ENCODE measurements around the gene UTP4. TPM values are rescaled to one million over a fixed set of nuclear protein-coding genes. Genes with fewer than 3 reads are reported as not detected.
"Not testable (repeated sequence)": the region's sequence is repeated elsewhere in the genome, so short reads cannot be mapped to it uniquely, and the experiment has no call there.

The UTP4 gene
- total RNA-seq, 2 experiments from 2014 or later: 149 to 153 TPM

DNA sequence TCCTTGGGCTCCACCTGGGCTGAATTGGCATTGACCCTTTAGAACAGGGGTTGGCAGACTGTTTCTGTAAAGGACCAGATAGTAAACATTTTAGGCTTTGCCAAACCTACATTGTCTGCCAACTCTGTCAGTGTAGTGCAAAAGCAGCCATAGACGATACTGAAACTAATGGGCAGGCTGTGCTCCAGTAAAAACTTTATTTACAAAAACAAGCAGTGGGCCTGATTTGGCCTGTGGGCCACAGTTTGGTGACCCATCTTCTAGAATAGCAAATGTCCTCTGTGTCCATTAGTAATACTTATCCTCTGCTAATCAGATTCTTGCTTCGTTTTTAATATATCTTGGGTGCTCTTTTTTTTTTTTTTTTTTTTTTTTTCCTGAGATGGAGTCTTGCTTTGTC, 6.2 kb downstream of the UTP4 start:
- Mint-ChIP-seq H3K27me3 (no peaks in the 10 kb centered on the region), H3K4me1 (peaks cover 29% of the 10 kb centered on the region), H3K9me3 (no peaks in the 10 kb centered on the region), H3K27ac (no peak overlapping the region), H3K4me3 (no peak overlapping the region), H3K36me3 (peaks cover 46% of the 10 kb centered on the region)
- no peak for DNase-seq

DNA sequence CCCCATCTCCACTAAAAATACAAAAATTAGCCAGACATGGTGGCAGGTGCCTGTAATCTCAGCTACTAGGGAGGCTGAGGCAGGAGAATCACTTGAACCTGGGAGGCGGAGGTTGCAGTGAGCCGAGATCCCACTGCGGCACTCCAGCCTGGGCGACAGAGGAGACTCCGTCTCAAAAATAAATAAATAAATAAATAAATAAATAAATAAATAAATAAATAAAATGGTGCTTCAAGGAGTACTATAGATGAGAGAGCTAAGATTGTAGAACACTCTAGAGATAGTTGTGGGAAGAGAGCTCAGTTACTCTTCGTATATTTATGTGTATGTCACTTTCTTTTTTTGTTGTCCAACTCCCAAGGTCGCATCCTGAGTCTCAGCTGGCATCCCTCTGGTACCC, 7.0 kb downstream of the UTP4 start:
- DNase-seq, H3K27me3 Mint-ChIP-seq, H3K9me3 Mint-ChIP-seq, H3K4me3 Mint-ChIP-seq, H3K27ac Mint-ChIP-seq: not testable (repeated sequence)
- H3K36me3 Mint-ChIP-seq: peaks cover 41% of the 10 kb centered on the region
- peaks cover 21% of the 10 kb centered on the region for H3K4me1 Mint-ChIP-seq

DNA sequence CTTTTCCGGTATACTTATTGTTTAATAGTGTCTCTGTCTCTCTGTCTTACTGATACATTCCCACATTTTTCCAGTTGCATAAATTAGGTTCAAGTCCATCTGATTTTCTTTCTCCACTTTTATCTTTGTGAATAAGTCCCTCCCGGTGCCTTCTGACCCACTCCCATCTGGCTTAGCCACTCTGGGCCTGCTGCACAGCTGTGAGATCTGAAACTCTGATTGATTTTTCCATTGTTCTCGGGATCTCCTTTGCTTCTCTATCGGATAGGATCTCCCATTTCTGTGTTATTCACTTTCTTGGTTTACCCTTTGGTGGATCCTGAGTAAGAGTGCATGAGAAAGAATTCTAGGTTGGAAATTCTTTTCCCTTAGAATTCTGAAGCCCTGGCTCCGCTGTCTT, 8.6 kb downstream of the UTP4 start:
- Mint-ChIP-seq H3K27ac (no peak overlapping the region), H3K4me1 (peaks cover 12% of the 10 kb centered on the region), H3K27me3 (no peaks in the 10 kb centered on the region), H3K36me3 (peaks cover 36% of the 10 kb centered on the region), H3K9me3 (no peaks in the 10 kb centered on the region), H3K4me3 (no peak overlapping the region)
- no peak for DNase-seq

DNA sequence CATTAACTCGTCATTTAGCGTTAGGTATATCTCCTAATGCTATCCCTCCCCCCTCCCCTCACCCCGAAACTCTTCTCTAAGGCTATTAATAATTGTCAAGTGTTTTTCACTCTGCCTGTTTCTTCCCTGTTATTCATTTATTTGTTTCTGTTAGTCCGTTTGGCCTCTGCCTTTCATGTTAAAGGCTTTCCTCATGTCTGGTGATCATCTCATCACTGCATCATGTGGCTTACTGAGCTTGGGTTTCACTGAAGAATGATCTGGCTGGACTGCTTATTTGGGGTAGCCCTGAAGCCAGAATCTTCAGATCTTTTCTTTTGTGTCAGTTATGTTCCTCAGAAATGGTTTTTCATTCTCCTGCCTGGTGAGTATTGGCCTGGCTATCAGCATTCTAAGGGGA, 9.5 kb downstream of the UTP4 start:
- Mint-ChIP-seq H3K27me3 (no peaks in the 10 kb centered on the region), H3K36me3 (peaks cover 39% of the 10 kb centered on the region), H3K9me3 (no peaks in the 10 kb centered on the region)

DNA sequence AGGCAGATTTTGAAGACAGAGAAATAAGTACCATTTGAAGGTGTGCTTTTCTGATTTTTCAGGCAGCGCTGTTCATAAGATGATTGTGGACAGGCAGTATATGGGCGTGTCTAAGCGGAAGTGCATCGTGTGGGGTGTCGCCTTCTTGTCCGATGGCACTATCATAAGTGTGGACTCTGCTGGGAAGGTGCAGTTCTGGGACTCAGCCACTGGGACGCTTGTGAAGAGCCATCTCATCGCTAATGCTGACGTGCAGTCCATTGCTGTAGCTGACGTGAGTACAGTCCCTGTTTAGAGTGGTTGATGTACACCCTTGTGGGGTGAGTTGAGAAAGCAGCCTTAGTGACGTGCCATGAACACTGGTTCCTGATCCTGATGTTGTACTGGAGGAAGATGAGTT, 10.7 kb downstream of the UTP4 start:
- Mint-ChIP-seq H3K27ac (no peak overlapping the region), H3K36me3 (peaks cover 33% of the 10 kb centered on the region), H3K9me3 (no peaks in the 10 kb centered on the region)

More for the DNA sequence above, 9.5 kb downstream of the UTP4 start:
- no peak overlapping the region for H3K4me3 Mint-ChIP-seq
- H3K4me1 Mint-ChIP-seq: peaks cover 7% of the 10 kb centered on the region
- DNase-seq: no peak
- no peak overlapping the region for H3K27ac Mint-ChIP-seq

DNA sequence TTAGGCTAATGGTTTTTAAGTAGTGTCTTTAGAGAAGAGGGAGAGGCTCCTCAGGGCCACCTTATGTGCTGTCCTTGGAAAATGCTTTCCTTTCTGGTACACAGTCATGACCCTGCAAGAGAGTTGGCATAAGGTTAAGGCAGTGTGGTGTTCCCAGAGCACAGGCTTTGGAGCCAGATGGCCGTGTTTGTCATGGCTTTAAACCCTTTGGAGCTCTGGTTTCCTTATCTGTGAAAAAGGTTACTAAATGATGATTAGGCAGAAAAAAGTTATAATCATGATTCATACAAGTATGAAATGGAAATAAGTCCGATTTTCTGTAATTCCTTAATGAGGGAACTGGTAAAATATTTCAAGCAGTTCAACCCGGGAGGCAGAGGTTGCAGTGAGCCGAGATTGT, 13.2 kb downstream of the UTP4 start:
- Mint-ChIP-seq H3K36me3 (peaks cover 34% of the 10 kb centered on the region), H3K27me3 (no peaks in the 10 kb centered on the region), H3K9me3 (no peaks in the 10 kb centered on the region), H3K4me3 (no peak overlapping the region), H3K4me1 (no peaks in the 10 kb centered on the region), H3K27ac (no peak overlapping the region)
- no peak for DNase-seq

More for the DNA sequence above, 10.7 kb downstream of the UTP4 start:
- H3K27me3 Mint-ChIP-seq: no peaks in the 10 kb centered on the region
- no peak for DNase-seq
- H3K4me3 Mint-ChIP-seq: no peak overlapping the region
- H3K4me1 Mint-ChIP-seq: peaks cover 2% of the 10 kb centered on the region

DNA sequence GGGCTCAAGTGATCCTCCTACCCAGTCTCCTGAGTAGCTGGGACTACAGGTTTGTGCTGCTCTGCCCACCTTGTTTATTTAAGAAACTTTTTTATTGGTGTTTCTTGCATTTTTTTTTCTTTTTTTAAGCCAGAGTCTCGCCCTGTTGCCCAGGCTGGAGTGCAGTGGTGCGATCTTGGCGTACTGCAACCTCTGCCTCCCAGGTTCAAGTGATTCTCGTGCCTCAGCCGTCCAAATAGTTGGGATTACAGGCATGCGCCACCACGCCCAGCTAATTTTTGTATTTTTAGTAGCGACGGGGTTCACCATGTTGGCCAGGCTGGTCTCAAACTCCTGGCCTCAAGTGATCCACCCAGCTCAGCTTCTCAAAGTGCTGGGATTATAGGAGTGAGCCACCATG, 17.2 kb downstream of the UTP4 start:
- not testable (repeated sequence) for DNase-seq, H3K27me3 Mint-ChIP-seq, H3K4me3 Mint-ChIP-seq, H3K4me1 Mint-ChIP-seq, H3K9me3 Mint-ChIP-seq, H3K27ac Mint-ChIP-seq
- peaks cover 23% of the 10 kb centered on the region for H3K36me3 Mint-ChIP-seq

DNA sequence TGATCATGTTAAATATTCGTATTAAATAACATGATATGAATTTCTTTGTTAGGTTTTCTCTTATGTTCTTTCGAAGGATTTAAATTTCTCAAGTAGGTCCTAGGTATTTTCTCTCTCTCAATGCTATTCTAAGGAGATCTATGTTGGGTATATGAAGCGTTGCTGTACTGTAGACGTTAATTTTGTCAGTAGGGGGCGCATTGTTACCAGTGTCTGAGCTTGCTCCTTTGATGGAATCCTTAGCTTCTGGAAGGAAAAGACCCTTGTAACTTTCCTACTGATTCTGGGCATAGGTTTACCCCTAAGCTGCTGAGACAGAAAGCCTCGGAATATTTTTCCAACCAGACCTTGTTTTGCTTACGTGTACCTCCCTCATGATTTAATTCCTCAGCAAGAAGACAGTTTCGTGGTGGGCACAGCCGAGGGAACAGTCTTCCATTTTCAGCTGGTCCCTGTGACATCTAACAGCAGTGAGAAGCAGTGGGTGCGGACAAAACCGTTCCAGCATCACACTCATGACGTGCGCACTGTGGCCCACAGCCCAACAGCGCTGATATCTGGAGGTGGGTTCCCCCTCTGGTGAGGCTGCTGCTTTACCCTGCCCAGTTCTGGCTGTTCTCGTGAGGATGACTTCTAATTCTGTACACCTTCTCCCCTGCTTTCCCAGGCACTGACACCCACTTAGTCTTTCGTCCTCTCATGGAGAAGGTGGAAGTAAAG, 17.9 kb downstream of the UTP4 start:
- H3K9me3 Mint-ChIP-seq: no peaks in the 10 kb centered on the region
- no peaks in the 10 kb centered on the region for H3K27me3 Mint-ChIP-seq
- H3K4me1 Mint-ChIP-seq: no peaks in the 10 kb centered on the region
- H3K36me3 Mint-ChIP-seq: peaks cover 24% of the 10 kb centered on the region
- peak; percentile 17 for DNase-seq
- no peak overlapping the region for H3K27ac Mint-ChIP-seq
- no peak overlapping the region for H3K4me3 Mint-ChIP-seq

DNA sequence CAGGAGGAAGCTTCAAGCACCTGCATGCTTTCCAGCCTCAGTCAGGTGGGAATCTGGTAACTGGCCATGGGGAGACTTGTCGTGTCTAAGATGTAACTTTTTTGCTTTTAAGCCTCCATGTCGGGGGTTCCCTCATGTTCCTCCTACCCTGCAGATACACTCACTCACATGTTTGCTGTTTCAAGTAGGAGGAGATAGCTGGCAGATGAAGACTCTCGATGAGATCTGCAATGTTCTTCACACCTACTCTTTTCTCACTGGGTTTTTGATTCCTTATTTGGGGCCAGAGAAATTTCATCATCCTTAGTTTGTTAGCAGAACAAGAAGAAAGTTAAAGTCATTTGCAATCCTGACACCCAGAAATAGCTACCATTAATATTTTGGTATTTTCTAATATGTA, 24.7 kb downstream of the UTP4 start:
- Mint-ChIP-seq H3K9me3 (no peaks in the 10 kb centered on the region), H3K36me3 (peaks cover 38% of the 10 kb centered on the region), H3K4me1 (peaks cover 12% of the 10 kb centered on the region), H3K27ac (no peak overlapping the region), H3K27me3 (no peaks in the 10 kb centered on the region), H3K4me3 (no peak overlapping the region)
- no peak for DNase-seq

DNA sequence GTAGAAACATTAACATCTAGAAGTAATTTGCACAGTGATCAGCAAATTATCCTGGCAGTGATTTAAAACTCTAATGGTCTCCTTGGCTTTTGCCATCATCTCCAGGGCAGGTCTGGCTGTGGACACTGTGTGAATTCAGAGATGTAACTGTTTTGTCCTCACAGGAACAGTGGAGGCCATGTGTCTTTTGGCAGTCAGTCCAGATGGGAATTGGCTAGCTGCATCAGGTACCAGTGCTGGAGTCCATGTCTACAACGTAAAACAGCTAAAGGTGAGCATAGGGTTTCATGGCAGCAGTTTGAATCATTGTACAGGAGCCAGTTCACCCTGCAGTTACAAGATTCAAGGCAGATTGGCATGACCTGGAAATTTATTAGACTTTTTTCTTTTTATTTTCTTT, 27.7 kb downstream of the UTP4 start:
- no peak overlapping the region for H3K27ac Mint-ChIP-seq

DNA sequence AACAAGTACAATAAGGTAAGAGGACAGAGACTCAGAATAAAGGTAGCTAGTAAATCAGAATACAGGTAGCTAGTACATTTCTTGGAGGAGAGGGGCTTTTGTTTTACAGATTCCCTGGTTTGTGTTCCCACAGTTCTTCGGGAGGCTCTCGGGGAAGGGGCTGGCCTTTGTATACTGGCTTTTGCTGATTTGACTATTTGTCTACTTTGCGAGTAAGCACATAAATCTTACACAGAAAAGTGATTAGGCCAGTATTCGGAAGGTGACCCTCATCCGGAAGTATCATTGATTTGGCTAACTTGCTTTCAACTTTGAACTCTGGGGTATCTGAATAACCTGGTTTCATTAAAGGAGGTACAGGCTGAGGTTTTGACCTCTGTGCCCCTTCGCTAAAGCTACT, 33.1 kb downstream of the UTP4 start:
- H3K4me3 Mint-ChIP-seq: no peak overlapping the region

More for the DNA sequence above, 27.7 kb downstream of the UTP4 start:
- H3K9me3 Mint-ChIP-seq: no peaks in the 10 kb centered on the region
- H3K4me1 Mint-ChIP-seq: peaks cover 27% of the 10 kb centered on the region
- DNase-seq: no peak
- H3K27me3 Mint-ChIP-seq: no peaks in the 10 kb centered on the region
- H3K4me3 Mint-ChIP-seq: no peak overlapping the region
- peaks cover 46% of the 10 kb centered on the region for H3K36me3 Mint-ChIP-seq

DNA sequence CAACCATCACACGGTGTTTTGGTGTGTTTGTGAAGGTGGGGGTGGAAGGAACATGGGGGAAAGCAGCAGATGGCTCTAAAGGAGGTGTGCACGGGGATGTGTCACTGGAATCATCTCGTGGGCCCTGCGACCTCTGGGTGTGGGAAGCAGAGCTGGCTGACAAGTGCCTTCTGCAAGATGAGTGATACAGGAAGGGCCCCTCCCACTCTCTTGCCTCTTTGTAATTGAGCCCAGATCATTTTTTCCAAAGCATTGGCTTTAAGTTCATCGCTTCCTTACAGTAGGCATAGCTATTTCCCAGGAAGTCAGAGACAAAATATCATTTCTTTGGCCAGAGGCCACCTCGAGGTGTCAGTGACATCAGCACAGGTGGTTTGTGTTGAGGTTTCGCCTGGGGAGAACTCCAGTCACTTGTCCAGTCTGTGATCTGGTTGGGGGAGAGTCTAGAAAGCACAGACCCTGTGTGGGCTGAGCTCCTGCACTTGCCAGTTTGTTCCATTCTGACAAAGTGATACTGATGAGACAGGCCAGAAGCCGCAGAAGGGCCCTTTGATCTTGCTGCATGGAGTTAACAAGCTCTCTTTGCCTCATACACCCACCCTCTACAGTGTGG, 33.9 kb downstream of the UTP4 start:
- Mint-ChIP-seq H3K4me3 (peak overlapping the region; percentile 30), H3K27me3 (no peaks in the 10 kb centered on the region), H3K27ac (peak overlapping the region; percentile 87), H3K4me1 (peaks cover 49% of the 10 kb centered on the region), H3K36me3 (peaks cover 54% of the 10 kb centered on the region), H3K9me3 (no peaks in the 10 kb centered on the region)
- peak; percentile 83 for DNase-seq

More for the DNA sequence above, 33.1 kb downstream of the UTP4 start:
- H3K27me3 Mint-ChIP-seq: no peaks in the 10 kb centered on the region
- H3K9me3 Mint-ChIP-seq: no peaks in the 10 kb centered on the region
- peak overlapping the region; percentile 87 for H3K27ac Mint-ChIP-seq
- DNase-seq: no peak
- H3K36me3 Mint-ChIP-seq: peaks cover 54% of the 10 kb centered on the region
- peaks cover 46% of the 10 kb centered on the region for H3K4me1 Mint-ChIP-seq

DNA sequence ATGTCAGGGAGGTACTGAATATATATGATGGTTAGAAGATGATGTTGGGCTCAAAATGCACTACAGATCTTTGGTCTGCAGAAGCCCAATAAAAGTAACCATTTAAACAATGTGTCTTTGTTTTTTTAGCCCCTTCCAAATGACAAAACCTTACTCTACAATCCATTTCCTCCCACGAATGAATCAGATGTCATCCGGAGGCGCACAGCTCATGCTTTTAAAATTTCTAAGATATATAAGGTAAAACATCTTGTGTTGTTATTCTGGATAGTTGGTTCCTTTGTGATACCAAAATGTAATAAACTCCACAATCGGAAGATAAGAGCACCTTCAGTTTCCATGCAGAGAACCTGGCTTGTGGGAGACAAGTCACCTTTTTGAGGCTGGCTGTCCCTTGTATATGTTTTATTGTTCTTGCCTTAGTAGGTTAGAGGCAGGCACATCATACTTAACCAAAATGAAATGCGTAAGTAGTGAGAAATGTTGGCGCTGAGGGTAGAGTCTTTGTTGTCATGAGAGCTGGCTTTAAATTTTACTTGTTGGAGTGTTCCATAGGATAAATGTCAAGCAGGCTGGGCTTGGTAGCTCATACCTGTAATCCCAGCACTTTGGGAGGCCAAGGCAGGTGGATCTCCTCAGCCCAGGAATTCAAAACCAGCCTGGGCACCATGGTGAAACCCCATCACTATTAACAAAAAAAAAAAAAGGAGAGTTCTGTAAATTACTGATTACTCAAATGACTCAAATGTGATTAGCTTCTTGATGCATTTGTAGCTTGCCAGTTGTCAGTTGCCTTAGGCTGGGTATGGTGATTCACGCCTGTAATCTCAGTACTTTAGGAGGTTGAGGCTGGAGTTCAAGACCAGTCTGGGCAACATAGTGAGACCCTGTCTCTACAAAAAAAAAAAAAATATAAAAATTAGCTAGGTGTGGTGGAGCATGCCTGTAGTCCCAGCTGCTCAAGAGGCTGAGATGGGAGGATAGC, 34.8 kb downstream of the UTP4 start:
- Mint-ChIP-seq H3K4me3 (peak overlapping the region; percentile 1), H3K27me3 (no peaks in the 10 kb centered on the region), H3K9me3 (no peaks in the 10 kb centered on the region), H3K36me3 (peaks cover 59% of the 10 kb centered on the region), H3K4me1 (peaks cover 49% of the 10 kb centered on the region), H3K27ac (peak overlapping the region; percentile 87)
- DNase-seq: no peak

DNA sequence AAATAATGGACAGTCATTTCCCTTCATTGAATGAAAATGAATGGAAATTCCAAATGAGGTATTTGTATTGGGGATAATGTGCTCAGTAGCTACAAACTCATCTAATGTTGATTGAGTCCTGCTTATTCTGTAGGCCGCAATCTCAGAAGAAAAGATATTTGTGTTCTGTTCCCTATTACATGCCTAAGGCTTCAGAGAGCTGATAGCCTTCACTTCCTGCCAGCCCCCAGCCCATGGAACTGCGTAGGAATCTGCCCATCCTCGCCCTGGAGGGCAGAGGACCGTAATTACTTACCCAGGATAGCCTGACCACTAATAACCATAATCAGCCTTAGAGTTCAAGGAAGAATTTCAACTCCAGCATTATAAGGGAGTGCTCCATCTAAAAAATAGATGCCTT, 36.6 kb downstream of the UTP4 start:
- peaks cover 44% of the 10 kb centered on the region for H3K4me1 Mint-ChIP-seq
- no peak overlapping the region for H3K4me3 Mint-ChIP-seq
- H3K36me3 Mint-ChIP-seq: peaks cover 52% of the 10 kb centered on the region
- H3K27ac Mint-ChIP-seq: no peak overlapping the region
- H3K27me3 Mint-ChIP-seq: no peaks in the 10 kb centered on the region
- H3K9me3 Mint-ChIP-seq: no peaks in the 10 kb centered on the region
- DNase-seq: no peak

All from activated naive CD8-positive, alpha-beta T cell treated with anti-CD3 and anti-CD28 coated beads for 36 hours (primary cell).